Mammary epithelial cell (primary cell): ENCODE data around the gene DOCK11.

Experiments used
- EZH2 ChIP-seq: IDR thresholded peaks from 2 replicates; pipeline ENCODE4 v1.6.1; 2012; ENCODE audit warnings: low read length, inconsistent platforms, borderline replicate concordance
- TF ChIP-seq, protein P1 (sequence below), 2 donors: IDR thresholded peaks in 1 of 2; conservative IDR thresholded peaks in 1 of 2; 2 replicates each; pipeline ENCODE4 v1.5.1; 2011 to 2012; ENCODE audit warnings: inconsistent platforms in 2 of 2, low read length in 2 of 2, mild to moderate bottlenecking in 2 of 2, control low read depth in 1 of 2, low read depth in 1 of 2; ENCODE audit not compliant: insufficient read depth in 1 of 2; ENCODE audit errors: extremely low read depth in 1 of 2

GRCh38 chrX:118632862-118633261 lies 137.2 kb downstream of the DOCK11 start:
- TF ChIP-seq, protein P1, sequence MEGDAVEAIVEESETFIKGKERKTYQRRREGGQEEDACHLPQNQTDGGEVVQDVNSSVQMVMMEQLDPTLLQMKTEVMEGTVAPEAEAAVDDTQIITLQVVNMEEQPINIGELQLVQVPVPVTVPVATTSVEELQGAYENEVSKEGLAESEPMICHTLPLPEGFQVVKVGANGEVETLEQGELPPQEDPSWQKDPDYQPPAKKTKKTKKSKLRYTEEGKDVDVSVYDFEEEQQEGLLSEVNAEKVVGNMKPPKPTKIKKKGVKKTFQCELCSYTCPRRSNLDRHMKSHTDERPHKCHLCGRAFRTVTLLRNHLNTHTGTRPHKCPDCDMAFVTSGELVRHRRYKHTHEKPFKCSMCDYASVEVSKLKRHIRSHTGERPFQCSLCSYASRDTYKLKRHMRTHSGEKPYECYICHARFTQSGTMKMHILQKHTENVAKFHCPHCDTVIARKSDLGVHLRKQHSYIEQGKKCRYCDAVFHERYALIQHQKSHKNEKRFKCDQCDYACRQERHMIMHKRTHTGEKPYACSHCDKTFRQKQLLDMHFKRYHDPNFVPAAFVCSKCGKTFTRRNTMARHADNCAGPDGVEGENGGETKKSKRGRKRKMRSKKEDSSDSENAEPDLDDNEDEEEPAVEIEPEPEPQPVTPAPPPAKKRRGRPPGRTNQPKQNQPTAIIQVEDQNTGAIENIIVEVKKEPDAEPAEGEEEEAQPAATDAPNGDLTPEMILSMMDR (conservative IDR thresholded peaks at IDR 0.05 in 1 of 2, IDR thresholded peaks at IDR 0.05 in 1 of 2; ENCODE audit: extremely low read depth in 1 of 2, insufficient read depth in 1 of 2, low read depth in 1 of 2, low read length in 2 of 2): no peak
- TF ChIP-seq EZH2: no peak
